GM15510 (cell line): ENCODE data around the gene ABI1.
A peak's percentile ranks its signal among the peaks of the same experiment; 100 is the strongest.

Experiments used
- POLR2A ChIP-seq: IDR thresholded peaks from 3 replicates; pipeline ENCODE4 v1.6.1; 2011; ENCODE audit warnings: borderline replicate concordance; ENCODE audit not compliant: insufficient read length; ENCODE audit errors: extremely low read depth

The ABI1 gene

DNA sequence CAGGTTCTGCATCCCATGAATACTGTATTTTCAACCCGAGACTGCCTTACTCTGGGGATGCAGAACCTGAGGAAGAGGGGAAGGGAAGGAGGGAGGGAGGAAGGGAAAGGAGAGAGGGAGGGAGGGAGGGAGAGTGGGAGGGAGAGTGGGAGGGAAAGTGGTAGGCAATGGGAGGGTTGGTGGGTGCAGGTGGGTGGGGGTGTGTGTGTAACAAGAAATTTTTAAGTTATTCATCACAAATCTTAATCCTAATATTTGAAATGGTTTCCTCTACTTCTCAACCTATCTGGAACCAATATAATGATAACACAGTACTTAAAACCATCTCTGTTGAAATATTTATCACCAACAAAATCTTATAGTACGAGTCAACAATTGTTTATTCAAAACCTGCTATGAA is 95.2 kb downstream of the ABI1 start:
- TF ChIP-seq POLR2A = no peak

DNA sequence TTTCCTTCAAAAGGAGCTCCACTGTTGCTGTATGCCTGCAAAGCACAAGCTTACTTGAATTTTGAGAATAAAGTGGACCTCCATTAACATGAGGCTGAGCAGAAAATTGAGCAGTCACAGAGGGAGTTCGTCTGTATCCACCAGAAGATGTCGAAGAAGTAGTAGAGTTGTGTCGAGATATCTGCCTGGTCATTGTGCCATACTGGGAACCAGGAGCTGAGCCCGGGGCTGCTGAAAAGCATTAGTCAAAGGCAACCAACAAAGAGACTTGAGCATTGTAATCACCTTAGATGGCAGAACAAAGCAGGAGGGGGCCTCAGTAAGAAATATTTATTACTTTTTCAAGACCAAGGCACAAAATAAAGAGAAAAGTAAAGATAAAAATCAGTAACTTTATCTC is 101.8 kb downstream of the ABI1 start:
- TF ChIP-seq POLR2A = no peak

DNA sequence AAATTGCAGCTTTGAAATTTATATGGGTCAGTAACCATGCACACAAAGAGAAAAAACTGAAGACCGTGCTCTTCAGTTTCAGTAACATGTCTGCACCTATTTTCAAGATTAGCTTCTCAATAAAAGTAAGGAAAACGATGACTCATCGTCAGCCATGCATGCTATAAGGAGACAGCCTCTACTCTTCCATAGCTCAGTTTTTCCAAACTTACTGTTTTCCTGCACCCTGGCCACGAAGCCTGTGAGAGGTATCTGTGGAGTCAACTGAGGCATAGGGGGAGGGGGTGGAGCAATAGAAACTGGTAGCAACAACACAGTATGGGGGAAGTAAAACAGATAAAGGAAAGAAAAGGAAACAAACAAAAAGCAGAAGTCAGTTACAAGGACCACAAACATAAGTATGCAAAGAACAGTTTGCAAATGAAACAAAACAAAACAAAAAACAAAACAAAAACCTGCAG is 105.3 kb downstream of the ABI1 start:
- no peak for TF ChIP-seq POLR2A

DNA sequence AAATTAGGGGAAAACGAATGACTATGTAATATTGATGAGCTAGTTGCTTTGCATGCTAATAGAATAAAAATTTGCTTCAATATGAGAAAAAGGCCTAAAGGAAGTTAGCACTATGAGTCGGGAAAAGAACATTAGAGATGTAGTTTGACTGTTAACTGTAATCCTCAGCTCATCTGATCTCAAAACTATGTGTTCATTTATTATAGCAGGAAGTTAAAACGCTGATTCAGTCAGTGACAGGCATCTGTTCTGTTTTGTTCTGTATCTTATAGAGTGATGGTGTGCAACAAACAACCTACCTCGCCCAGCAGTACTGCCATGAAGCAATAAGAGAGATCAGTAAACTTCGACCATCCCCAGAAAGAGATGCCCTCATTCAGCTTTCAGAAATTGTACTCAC is 114.7 kb downstream of the ABI1 start:
- no peak for TF ChIP-seq POLR2A

DNA sequence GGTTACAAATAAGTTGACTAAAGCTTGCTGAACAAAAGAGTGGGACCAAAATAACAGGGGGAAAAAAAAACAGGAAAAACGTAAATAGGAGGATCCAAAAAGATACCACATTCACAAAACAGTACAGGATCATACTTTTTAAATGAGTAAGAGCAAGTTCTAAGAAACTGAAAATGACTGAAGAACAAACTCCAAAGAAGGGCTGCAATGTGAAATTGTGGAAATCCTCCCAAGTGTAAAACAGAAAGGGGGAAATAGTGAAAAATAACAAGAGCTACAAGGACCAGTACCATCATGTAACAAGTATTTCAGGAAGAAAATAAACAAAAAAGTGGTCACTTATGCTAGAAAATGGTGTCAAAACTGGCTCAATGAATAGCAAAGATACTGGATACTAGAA is 116.9 kb downstream of the ABI1 start:
- TF ChIP-seq POLR2A = no peak

DNA sequence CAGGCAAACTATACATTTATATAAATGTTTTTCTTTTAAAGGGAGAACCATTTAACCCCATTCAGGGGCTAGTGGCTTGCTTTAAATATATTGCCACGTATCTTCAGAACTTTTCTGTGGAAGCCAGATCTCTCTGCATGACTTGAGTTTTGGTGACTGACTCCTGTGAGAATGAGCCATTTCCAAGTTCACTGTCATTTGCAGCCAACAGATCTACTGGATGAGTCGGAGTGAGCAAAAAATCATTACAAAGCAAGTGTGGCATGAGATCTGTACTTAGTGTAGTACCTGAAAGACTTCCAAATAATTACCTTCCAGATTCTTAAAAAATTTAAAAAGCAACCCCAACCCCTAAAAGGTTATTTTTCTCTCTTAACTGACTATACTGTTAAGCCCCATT is 117.7 kb downstream of the ABI1 start:
- no peak for TF ChIP-seq POLR2A

DNA sequence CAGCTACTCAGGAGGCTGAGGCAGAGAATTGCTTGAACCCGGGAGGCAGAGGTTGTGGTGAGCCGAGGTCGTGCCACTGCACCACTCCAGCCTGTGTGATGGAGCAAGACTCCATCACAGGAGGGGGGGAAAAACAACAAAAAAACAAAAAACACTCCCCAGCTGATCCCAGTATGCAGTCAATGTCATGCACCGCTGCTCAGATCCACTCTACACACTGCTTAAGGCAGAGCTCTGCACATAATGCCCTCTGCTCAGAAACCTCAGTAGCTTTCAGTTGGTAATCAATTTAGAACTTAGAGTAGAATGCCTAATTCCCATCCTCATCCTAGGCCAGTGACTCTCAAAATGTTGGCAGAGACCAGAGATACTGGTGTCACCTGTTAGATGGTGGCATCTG is 119.4 kb downstream of the ABI1 start:
- TF ChIP-seq POLR2A = no peak

DNA sequence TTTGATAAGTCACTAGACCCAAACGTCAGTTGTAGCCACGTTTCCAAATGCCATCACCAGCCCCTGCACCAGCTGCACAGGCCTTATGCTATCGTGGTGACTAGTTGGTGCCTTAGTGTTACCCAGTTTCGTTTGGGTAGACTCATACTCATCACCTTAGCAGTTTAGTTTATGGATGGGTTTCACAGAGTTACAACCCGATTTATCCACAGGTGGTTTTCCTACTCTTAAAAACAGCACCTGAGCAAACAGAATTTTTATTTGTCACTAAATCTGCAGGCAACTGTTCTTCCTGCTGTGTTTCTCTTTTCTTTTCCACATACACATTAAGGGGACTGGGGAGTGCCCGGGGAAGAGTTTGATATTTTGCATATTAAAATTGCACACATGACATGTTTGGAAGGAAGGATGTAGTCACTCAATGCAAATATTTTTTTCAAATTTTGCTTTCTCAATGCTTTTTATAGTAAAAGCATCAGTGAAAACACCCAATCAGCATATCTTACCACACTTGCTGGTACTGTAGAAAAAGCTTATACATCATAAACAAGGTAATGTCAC is 121.6 kb downstream of the ABI1 start:
- no peak for TF ChIP-seq POLR2A

DNA sequence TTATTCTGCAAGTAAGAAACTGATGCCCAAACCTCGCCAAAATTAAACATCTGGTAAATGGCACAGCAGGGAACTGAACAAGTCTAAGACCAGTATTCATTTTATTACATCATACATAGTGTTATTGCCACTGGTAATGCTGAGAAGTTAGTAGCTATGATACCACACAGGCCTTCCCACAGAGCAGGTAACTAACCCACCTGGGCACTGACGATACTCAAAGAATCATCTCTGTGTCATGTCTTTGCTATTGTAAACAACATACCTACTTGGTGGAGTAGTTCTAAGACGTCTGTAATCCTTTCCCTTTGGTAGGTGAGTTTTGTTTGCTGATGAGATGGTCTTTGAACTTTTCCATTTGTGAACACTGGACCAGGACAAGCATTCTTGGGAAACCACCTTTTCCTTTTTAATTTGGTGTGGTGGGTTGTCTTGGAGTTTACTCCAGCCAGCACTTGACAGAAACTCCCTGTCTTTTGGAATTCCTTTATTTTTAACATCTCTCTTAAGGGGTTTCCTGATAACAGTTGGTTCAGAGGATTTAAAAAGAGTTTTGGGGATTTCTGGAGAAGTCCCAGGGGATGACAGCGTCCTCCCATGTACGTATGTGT is 122.4 kb downstream of the ABI1 start:
- TF ChIP-seq POLR2A = no peak

DNA sequence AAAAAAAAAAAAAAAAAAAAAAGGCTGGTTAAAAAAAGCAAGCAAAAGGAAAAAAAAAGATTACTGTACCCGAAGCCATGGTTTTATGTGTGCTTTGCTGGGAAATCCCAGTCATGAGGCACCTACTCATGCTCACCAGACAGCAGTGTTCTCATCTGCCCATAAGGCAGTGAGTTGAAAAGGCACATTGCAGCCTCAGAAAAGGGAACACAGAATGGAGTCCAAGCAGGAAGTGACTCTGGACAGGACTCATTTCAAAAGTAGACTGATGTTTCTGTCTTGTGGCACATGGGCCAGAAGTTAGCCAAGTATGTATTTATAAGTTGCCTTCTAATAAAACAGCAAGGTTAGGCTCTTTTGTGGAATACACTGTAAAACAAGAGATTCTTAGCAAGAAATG is 123.0 kb downstream of the ABI1 start:
- peak; percentile 27 for TF ChIP-seq POLR2A

DNA sequence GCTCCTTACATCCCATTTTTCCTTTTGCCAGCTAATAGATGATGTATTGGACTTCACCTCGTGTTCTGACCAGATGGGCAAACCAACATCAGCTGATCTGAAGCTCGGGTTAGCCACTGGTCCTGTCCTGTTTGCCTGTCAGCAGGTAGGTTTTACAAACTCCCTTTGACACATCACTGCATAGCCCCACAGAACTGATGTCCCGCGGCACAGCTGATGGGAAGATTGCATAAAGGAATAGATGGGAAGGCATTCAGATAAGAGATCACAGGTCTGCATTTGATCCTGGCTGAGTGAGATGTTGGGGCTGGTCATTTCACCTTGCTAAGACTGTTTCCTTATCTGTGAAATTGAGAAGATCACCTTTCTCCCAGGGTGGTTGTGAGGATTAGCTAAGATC is 125.3 kb downstream of the ABI1 start:
- no peak for TF ChIP-seq POLR2A

DNA sequence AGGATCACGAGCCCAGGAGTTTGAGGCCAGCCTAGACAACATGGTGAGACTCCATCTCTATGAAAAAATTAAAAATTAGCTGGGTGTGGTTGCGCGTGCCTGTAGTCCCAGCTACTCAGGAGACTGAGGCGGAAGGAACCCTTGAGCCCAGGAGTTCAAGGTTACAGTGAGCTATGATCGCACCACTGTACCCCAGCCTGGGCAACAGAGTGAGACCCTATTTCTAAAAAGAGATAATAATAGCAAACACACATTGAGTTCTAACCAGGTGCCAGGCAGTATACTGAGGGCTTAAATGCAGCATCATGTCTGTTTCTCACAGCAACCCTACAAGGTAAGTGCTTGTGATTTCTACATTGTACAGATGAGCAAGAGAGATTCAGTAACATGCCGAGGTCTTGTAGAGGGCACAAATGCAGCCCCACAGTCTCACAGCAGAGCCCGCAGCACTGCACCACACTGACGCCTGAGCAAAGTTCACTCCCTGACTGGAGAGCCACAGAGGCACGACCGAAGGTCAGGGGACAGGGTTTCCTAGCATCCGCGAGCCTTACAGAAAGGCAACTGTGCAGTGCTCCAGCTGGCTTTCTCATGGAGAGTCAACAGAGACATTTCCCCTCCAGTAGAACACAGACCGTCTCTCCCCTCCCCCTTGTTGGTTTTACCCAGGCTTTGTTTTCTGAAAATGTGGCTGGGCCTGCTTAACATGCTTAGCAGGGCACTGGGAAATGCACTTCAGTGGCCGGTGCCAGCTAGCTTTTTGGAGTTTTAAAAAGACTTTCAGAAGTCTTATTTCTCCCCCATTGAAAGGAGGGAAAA is 126.8 kb downstream of the ABI1 start:
- no peak for TF ChIP-seq POLR2A

DNA sequence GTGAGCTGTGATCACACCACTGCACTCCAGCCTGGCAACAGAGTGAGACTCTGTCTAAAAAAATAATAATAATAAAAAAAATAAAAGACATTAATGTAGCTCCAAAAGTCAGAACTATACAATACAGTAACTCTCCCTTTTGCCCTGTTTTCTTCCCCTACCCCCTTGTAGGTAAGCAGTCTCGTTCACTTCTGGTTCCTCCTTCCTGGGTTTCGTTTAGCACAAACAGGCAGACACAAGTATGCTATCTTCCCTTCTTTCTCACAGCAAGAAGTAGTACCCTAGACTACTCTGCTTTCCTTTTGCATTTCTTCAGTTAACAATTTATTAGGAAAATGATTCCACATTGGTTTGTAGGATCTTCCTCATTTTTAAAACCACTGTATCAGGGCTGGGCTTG is 130.2 kb downstream of the ABI1 start:
- TF ChIP-seq POLR2A = no peak

DNA sequence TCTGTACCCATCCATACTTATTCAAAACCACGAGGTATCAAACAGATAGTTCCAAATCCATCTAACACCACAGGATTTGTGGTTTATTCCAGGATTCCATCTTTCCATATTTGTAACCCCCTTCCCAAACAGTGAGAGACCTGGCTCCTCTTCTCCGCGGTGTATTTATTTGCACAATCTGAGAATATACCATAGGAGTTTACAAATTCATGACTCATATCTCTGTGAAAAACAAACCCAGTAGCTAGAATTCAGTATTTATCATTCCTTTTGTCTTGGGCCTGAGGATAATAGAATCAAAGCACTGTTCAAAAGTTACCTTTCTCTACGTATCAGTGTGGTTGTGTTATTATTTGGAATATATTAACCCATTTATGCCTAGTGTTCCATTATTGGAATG is 131.4 kb downstream of the ABI1 start:
- TF ChIP-seq POLR2A = no peak

DNA sequence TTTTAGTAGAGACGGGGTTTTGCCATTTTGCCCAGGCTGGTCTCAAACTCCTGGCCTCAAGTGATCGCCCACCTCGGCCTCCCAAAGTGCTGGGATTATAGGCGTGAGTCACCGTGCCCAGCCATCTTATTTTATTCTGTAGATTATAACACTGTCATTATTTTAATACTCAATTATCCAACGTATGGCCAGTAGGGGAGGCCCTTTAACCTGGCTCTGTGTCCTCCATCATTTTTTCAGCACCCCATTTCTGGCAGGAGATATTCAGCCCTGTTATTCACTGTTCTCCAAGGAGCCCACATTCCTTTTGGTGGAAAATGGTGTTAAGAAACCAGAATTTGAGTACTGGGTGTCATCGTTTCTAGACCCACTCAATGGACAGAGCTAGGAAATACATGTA is 131.8 kb downstream of the ABI1 start:
- no peak for TF ChIP-seq POLR2A

DNA sequence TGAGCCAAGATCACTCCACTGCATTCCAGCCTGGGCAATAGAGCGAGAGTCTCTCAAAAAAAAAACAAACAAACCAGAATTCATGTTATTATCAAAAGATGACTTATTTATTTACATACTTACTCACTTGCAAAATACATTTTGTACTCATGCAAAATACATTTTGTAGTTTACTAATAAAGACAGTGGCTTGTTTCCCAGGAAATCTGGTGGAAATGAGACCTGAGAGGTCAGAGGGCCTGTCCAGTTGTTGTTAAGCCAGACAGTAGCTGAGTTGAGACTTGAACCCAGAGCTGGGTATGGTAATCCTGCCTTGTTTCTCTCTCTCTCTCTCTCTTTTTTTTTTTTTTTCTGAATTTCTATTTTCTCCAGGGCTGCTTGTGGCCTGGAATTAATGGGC is 133.8 kb downstream of the ABI1 start:
- TF ChIP-seq POLR2A = no peak

DNA sequence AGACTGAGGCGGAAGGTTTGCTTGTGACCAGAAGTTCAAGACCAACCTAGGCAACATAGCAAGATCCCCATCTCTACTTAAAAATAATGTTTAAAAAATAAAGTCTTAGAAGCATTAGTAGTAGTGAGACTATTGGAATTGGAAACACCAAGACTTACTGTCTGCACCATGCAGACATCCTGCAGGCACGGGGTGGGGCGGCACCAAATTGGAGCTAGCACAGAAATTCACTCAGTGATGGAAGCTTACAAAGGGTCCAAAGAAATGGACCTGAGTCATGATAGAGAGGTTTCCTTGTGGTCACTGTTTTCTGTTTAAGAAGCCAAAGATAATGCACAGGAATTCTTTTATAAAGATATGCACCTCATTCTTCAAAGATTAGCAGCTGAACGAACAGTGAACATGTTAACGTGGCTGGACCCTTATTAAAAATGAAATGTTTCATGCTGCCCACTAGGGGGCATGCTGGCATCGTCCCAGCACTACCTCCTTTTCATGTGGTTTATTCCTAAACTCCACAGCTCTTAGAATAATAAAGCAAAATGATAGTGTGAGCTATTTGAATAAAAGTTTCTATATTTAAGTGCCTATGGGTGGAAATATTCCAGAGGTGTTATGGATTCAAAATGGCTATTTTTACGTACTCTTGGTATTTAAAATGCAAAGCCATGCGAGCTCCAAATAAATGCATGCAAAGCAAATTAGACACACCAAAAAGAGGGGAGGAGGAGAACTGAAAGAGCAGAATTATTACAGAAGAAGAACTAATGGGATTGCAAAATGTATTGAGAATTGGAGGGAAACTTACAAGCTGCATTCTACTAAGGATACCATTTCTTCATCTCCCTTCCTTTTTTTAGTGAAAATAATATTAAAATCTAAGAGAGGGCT is 134.7 kb downstream of the ABI1 start:
- TF ChIP-seq POLR2A = no peak
